Fibroblast of skin of abdomen (primary cell): ENCODE results near the gene TRAPPC4.
"Not testable (repeated sequence)": the region's sequence is repeated elsewhere in the genome, so short reads cannot be mapped to it uniquely, and the experiment has no call there.

Experiments
- DNase-seq: peaks from one replicate; pipeline ENCODE4 v3.0.0-alpha.2; 2013

TRAPPC4 gene

GRCh38 chr11:119034813-119035212 lies 16.2 kb downstream of the TRAPPC4 start:
- DNase-seq, result no peak

GRCh38 chr11:119038884-119039283 lies 20.3 kb downstream of the TRAPPC4 start:
- DNase-seq, result no peak

GRCh38 chr11:119039471-119039870 lies 20.9 kb downstream of the TRAPPC4 start:
- DNase-seq, result not testable (repeated sequence)

GRCh38 chr11:119041821-119042514 lies 23.4 kb downstream of the TRAPPC4 start:
- no peak for DNase-seq

GRCh38 chr11:119042927-119043326 lies 24.4 kb downstream of the TRAPPC4 start:
- no peak for DNase-seq

GRCh38 chr11:119044708-119045107 lies 26.1 kb downstream of the TRAPPC4 start:
- DNase-seq, result no peak

GRCh38 chr11:119046489-119046888 lies 27.9 kb downstream of the TRAPPC4 start:
- no peak for DNase-seq

GRCh38 chr11:119047205-119047604 lies 28.6 kb downstream of the TRAPPC4 start:
- no peak for DNase-seq

GRCh38 chr11:119048644-119049043 lies 30.1 kb downstream of the TRAPPC4 start:
- no peak for DNase-seq

- no peak for DNase-seq
Observed at GRCh38 chr11:119049081-119049480, 30.5 kb downstream of the TRAPPC4 start.

GRCh38 chr11:119051440-119052162 lies 33.0 kb downstream of the TRAPPC4 start:
- no peak for DNase-seq

GRCh38 chr11:119052163-119052814 lies 33.7 kb downstream of the TRAPPC4 start:
- no peak for DNase-seq

GRCh38 chr11:119054418-119054817 lies 35.9 kb downstream of the TRAPPC4 start:
- no peak for DNase-seq

GRCh38 chr11:119055901-119056300 lies 37.3 kb downstream of the TRAPPC4 start:
- DNase-seq, result peak; percentile 25

GRCh38 chr11:119056421-119056999 lies 37.9 kb downstream of the TRAPPC4 start:
- DNase-seq, result no peak

- peak; percentile 97 for DNase-seq
Observed at GRCh38 chr11:119057000-119057769, 38.6 kb downstream of the TRAPPC4 start, which contains the start of gene HYOU1. Gene HYOU1 (minus strand): TSS chr11:119057205. CDS start chr11:119056160, 1,045 bp downstream.

- DNase-seq, result not testable (repeated sequence)
Observed at GRCh38 chr11:119059128-119059527, 40.6 kb downstream of the TRAPPC4 start.

- no peak for DNase-seq
Observed at GRCh38 chr11:119061256-119061655, 42.7 kb downstream of the TRAPPC4 start.

GRCh38 chr11:119062779-119063178 lies 44.2 kb downstream of the TRAPPC4 start:
- peak; percentile 31 for DNase-seq

- peak; percentile 24 for DNase-seq
Observed at GRCh38 chr11:119065369-119065768, 46.8 kb downstream of the TRAPPC4 start.

GRCh38 chr11:119067371-119068222 lies 49.0 kb downstream of the TRAPPC4 start, which contains the start of gene VPS11:
Gene VPS11 (plus strand): TSS chr11:119067818. CDS start chr11:119067824, 6 bp downstream.
- DNase-seq, result peak; percentile 96
